GM19455 (cell line): ENCODE data around the gene GALNS.

Experiments
- ATAC-seq: cut with Tn5 transposase; IDR thresholded peaks from one replicate; pipeline ENCODE4 v1.9.1; 2021; ENCODE audit not compliant: unreplicated experiment

The GALNS gene

DNA sequence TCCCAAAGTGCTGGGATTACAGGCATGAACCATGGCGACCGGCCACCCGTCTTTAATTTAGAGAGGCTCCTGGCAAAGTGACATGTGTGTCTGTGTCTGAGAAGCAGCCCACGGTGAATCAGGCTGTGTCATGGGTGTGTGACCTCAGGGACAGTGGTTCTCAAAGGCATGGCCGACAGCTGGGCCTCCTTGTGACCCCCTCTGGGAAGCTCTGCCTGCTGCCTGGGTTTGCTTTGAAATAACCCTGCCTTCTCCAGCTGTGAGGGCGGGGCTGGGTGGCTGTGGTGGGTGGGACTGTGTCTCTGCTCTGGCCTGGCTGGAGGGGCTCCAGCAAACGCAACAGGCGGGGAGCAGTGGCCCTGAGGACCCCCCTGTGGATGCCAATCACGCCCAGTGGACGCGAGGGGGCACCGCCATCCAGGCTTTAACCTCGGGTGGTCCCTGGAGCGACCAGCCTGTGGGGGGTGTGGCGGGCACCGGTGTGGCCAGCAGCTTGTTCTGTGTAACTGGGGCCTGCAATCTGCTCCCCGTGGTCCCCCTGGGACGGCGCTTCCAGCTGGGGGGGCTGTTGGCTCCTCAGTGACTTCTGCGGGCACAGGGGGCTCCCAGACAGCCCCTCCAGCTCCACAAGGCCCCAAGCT is 36.2 kb downstream of the GALNS start:
- no peak for ATAC-seq

DNA sequence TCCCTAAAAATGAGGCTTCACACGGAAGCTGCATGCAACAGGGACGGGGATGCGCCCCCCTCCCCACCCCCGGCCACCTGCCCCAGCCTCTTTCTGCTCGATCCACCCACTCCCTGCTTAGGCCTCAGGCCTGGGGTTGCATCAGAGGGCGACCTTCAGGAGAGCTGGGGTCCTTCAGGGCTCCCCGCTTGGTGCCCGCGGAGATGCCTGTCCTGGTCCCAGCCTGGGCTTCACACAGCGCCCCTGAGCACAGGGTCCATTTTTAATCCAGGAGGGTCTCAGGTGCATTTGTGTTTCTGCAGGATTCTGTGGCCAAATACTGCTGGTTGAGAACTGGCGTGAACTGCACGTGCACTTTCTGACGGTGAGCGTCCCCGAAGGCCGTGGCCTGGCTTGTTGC is 37.6 kb downstream of the GALNS start:
- ATAC-seq = no peak

DNA sequence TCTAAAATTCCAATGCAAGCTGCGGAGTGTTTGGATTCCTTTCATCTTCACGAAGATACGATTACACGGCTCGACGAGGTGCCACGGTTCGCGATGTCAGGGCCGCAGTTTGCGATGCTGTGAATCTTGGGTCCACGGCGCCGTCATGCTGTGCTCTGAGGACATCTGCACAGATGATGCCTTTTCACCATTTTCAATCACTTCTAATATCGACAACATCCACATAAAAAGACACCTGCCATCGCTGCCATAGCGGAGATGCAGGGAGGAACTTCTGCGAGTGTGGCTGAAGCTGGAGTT is 38.2 kb downstream of the GALNS start:
- ATAC-seq = no peak

DNA sequence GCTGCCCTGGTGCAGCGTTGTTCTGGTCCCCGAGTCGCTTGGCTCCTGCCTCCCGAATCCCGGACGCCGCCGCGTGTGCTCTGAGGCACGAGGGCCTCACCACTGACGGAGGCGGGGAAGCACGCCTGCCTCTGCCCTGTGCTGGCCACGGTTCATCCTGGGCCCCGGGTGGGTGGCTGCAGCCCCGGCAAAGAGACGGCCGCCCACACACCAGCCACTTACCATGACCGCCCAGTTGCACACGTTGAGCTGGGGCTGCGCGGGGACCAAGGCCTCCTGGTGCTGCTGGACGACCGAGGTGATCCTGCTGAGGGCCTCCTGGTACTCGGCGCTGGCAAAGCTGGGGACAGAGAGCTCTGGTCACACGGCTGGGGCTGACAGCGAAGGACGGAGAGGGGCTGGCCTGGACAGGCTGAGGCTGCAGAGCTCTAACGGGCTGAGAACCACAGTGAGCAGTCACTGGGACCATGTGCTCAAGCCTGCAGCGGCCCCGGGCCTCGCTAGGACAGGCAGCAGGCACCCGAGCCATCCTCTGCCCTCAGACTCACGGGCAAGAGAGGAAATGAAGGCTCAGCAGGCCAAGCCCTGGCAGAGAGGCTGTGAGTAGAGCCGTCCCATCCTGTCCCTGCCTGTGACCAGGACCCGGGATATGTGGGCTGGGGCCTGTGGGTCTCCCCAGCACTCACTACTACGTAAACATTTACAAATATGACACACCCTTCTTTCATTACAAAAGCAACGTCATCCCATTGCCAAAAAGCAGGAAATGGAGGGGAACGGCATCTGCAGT is 38.8 kb downstream of the GALNS start:
- no peak for ATAC-seq

DNA sequence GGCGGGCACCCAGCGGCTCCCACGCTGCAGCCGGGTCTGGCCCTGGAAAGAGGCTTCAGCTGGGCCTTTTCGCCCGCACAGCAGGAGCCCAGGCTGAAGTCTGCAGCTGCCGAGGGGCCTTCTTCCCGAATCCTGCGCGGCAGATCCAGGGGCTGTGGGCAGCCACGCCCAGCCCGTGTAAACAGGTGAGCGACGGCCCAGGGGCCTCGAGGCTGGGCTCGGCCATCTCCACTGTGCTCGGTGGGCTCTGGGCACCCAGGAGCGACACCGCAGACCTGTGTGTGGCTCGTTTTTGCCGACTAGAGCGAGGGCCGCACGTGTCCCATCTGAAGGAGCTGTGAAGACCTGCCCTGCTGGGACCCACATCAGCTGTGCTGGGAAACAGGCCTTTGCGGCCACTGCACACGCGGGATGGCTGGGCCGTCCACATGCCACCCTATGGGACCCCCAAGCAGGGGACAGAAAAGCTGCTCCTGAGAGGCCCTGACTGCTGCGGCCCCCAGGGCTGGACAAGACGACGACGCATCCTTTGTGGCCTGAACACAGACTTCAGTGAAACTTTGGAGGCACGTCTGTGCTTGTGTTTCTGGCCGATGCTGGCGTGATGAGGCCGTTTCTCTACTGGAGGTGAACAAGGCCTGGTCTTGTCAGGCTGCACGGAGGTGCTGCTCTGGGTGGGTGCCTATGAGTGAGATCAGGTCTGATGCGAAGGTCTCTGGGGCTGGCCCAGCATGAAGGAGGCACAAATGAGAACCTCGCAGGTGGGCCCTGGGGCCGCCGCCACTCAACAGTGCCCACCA is 39.8 kb downstream of the GALNS start:
- no peak for ATAC-seq

DNA sequence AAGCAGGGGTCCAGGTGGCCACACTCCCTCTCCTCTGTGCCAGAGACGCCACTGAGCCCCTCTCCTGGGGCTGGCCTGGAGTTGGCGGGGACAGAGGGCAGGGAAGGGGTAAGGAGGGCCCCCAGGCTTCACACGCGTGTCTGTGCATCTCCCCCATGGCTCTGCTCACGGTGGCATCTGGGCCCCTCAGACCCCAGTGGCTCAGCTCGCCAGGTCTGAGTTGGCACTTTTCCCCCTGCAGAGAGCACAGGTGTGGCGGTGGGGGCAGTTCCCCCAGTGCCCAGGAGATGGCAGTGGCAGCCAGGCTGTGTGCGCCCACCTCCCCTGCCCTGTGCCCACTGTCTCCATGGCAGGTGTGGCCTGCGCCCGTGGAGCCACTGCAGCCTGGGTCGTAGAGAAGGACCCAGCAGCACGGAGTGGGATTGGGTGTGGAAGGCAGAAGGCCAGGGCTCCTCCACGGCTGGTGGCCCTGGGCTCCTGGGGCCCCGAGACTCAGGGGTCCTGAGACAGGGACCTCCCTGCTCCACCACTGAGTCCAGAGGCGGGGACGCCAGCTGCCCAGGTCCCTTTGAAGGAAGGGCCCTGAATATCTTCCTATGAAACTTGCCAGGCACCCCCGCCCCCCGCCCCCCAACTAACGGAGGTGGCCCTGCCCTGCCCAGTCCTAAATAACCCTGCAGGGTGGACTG is 40.7 kb downstream of the GALNS start:
- no peak for ATAC-seq

DNA sequence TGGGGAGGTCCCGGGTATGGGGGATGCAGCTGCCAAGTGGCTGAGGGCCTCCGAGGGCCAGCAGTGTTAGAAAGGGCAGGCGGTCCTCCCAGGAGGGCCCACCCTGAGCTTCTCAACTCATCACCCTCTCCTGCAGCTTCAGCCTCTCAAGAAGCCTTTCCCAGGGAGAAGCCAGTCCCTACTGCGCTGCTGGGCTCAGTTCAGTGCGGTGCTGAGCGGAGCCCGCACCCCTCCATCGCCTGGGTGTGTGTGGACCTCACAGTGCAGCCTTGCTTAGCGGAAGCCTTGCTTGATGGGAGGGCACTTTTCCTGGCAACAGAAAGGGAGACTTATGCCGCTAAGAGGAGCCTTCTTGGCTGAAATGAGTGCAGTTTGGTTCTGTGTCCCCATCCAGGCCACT is 41.5 kb downstream of the GALNS start:
- ATAC-seq = no peak

DNA sequence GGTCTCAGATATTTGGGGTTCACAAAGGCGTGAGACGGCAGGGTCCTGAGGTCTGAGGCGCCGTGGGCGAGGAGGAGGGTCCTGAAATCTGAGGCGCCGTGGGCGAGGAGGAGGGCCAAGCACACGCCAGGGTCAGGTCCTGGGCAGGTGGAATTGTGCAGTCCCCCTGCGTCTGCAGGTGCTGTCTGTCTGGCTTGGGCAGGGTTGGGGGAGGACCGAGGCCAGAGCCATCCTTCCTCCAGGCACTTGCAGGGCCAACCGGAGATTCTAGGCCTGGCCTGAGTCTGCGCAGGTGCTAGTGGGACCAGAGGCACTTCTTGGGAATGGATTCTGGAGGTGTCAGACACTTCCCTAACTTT is 42.6 kb downstream of the GALNS start:
- no peak for ATAC-seq

DNA sequence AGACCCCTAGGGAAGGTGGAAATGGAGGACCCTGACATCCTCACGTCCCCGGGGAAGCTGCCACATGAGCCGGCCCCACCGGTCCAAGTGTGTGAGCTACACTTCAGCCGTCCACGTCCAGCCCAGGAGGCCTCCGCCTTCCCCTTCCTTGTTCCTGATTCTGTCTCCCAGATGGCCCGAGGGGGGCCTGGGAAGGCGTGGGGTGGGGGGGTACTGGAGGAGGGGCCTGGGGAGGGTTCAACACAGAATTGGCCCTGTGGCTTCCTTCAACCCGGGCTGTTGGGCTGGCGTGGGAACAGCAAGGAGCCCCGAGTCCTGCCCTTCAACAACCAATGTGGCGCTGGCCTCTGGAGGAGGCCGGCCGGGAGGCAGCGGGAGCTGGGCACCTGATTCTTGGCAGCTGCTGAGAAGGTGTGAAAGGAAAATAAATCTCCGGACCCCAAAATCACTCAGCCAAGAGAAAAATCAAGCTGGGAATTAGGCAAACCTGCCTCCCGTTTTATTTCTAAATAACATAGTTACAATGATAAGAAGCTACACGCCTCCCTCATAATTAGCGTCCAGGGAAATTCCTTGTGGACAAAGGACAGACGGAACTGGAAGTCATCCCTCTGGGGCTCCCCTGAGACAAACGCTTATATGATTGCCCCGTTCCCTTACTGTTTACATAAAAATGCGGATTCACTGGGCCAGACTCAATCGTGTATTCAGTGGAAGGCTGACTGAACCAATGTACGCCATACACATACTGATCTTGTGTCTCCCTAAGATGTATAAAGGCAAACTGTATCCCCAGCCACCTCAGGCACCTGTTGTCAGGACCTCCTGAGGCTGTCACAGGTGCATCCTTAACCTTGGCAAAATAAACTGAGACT is 43.2 kb downstream of the GALNS start:
- ATAC-seq = no peak

DNA sequence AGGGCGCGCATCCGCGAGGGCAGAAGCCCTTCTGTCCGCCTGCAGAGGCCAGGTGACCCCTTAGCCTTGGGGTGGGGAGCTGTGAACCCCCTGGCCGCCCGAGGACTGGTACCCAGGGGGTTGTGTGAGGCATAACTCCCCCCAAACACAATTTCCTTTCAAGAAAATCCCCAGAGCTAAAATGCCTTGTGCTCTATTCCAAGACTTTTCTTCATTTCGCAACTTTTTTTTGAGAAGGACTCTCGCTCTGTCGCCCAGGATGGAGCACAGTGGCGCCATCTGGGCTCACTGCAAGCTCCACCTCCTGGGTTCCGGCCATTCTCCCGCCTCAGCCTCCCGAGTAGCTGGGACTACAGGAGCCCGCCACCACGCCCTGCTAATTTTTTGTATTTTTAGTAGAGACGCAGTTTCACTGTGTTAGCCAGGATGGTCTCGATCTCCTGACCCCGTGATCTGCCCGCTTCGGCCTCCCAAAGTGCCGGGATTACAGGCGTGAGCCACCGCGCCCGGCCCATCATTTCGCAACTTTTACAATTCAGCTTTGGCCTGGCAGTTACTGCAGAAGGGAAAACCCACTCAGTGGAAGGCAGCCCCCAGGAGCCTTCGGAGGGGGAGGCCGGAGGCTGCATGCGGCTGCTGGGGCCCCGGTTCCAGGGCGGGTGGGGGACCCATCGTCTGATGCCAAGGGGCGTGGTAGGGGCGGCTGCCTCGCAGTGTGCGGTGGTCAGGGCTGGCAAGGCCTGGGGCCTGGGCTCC is 44.1 kb downstream of the GALNS start:
- no peak for ATAC-seq

DNA sequence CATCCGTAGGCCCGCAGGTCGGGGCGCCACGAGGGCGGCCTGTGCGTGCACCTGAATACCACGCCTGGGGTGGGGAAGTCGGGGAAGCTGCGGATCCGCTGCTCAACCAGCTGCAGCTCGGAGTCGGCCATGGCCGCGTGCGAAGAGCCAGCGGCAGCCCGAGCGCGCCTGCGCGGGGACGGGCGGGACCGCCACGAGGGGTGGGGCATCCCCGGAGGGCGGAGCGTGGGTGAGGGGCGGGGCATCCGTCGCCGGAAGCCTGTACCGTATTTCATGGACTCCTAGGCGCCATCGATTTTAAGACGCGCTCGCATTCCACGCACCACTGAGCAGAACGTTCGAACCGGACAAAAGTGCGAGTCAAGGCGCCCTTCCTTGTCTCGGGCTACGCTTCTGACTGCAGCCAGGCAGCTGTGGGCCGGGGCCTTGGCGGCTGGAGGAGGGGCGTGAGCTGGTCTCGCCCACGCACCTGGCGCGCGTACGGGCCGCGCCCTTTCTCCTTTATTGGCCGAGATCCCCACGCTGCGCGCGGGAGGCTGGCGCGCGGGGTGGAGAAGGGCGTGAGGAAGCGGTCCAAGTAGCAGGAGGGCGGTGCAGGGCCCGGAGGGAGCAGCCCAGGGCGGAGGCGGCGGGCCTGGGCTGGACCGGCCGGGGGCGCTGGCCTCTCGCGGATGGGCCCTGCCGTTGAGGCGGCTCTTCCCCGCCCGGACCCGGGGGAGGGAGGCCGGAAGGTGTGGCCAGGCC is 44.8 kb downstream of the GALNS start, which contains the start of gene APRT:
APRT (minus strand) TSS at position 160 of the 744 bp plus-strand sequence; CDS start at position 131, 29 bp downstream.
- ATAC-seq = peak; percentile 59

DNA sequence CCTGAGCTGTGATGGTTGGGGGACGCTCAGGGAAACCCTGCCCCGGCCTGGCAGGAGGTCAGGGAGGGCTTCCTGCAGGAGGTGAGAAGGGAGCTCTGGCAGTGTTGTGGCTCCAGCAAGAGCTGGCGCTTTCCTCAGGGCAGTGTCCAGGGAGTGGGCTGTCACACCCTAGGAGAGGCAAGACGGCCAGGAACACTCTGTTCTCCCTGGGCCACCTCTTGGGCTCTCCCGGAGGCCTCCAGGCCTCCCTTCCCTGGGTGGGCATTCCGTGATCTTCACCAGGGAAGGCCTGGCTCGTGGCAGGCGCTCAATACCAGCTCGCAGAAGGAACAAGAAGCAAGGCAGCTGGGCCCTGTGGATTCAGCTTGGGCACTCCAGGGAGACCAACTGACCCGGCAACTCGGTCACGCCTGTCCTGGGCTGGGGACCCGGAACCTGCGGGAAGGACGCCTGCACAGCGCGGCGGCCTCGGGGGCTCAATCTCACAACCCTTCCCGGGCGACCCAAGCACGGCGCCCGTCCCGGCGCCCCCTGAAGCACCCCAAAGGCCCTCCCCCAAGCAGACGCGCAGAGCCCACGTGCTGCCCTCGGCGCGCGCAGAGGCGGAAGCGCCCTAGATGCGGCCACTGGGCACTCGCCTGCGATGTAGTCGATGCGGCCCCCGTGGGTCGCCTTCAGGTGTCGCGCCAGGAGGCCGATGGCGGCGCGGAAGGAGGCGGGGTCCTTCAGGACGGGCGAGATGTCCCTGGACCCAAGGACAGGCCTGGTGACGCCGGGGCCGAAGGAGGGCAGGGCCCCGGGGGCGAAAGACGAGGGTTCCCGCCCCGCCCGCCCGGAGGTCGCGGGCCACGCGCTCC is 45.6 kb downstream of the GALNS start:
- ATAC-seq = peak; percentile 38

DNA sequence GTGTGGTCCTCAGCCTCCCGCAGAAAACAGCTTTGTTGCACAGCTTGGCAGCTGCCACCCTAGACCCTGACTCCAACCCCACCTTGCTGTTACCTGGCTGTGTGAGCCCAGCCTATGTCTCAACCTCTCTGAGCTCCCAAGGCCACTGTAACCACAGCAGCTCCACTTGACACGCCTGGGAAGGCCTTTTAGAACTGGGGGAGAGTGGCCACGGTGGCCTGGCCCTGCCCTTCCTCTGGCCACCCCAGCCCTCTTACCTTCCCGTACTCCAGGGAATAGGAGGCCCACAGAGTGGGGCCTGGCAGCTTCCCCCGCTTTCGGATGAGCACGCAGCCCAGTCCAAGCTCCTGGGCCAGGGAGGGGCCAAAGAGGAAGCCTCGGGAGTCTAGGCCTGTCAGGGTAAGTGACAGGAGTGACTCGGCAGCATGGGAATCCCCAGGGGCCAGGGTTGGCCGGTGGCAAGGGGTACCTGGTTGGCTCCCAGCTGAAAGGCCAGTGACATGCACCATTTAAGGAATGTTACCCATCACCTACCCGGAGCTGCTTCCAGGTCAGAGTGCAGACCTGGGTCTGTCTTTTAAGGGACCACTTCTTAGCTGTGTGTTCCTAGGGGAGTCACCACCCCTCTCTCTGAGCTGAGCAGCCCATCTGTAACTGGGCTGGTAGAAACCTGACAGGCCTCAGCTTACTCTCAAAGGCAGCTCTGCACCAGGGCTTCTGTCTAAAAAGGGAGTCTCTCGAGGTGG is 46.4 kb downstream of the GALNS start:
- no peak for ATAC-seq

DNA sequence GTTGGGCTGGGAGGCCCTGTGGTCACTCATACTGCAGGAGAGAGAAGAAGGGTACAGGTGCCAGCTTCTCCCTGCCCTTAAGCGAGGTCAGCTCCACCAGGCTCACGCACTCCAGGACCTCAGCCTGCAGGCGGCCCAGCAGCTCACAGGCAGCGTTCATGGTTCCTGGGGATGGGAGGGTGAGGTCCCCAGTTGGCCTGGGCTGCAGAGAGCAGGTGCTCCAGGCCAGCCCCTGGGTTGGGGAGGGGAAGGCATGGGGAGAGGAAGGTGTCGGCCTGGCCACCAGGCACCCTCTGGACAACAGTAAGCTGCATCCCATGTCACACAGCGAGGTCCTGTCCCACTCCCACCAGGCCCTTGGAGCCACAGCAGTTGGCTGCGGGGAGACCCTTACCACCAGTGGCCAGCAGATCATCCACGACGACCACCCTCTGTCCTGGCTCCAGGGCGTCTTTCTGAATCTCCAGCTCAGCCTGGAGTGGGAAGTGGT is 47.0 kb downstream of the GALNS start:
- ATAC-seq = no peak

DNA sequence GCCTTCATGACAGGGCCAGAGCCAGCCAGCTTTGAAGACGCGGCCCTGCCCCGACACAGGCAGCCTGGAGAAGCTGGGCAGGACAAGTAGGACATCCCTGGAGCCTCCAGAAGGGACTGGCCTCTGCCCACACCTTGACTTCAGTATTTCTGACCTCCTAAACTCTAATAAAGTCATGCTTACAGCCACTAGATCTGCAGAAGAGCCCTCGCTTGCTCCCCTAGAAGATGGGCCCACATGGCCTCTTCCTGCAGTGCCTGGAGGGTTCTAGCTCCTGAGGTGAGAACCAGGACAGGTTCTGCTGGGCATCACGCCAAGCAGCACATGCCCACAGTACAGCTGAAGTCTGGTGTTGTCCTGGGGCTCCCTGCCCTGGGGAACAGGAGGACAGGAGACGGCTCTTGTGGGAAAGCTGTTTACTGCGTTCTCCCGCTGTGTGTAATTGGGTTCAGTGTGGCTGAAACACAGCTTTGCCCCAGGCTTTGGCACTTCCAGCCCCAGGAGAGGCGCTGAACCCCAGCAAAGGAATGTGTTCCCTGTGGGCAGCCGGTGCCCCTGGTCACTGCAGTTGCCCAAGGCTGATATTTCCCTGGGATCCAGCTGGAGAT is 47.6 kb downstream of the GALNS start:
- no peak for ATAC-seq

DNA sequence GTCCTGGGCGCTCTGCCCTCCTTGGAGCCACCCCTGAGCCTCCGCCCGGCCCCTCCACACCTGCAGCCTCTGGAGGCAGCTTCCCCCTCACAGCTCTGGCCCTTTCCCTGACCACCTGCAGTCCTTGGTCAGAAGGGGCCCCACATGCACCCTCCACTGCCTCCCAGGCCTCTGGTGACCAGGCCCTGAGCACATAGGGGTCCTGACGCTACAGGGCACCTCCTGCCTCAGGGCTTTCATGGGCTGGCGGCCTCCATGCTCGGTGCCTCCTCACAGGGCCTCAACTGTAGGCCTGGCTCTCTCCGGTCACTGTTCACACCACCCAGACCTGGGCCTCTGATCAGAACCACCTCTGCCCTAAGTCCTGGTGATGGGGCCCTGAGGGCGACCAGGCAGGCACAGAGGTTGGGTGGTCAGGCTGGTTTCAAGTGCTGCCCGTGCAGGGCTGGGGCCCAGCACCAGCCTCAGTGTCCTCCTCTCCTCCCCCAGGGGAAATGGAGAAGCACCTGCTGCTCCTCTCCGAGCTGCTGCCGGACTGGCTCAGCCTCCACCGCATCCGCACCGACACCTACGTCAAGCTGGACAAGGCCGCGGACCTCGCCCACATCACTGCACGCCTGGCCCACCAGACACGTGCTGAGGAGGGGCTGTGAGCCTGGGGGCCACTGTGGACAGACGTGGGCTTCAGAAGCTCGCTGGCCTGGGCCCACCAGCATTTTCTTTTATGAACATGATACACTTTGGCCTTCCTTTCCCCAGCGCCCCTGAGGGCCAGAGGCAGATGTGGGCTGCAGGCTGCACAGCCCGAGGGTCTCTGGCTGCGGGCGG is 48.9 kb downstream of the GALNS start:
- ATAC-seq = no peak
